Stimulated activated CD4-positive, alpha-beta T cell treated with anti-CD3 and anti-CD28 coated beads, Interleukin-4, amount 100 ng/mL, for 1 hour (primary cell): ENCODE results near the gene S100A2.
"Not testable (repeated sequence)": the region's sequence is repeated elsewhere in the genome, so short reads cannot be mapped to it uniquely, and the experiment has no call there.

Source experiments
- DNase-seq: peaks from one replicate; pipeline ENCODE4 v3.0.0-alpha.2; 2020

Gene S100A2

DNA sequence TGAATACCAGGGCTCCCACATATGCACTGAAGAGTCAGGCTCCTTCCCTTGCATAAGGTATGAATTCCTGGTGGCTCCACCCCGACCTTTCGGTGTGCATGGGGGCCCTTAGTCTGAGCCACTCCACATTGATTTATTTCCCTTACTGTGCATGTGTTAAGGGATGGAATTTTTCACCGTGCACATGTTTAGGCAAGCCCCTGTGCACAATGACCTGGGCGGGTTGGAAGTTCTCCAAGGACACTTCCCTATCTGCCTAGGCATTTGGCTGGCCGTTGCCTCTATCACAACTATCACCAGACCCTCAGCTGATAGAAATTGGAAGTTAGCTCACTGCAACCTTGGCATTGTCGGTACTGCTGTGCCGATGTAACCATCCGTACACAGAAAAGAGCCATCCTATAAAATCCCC is 39.5 kb downstream of the S100A2 start:
- DNase-seq: no peak

DNA sequence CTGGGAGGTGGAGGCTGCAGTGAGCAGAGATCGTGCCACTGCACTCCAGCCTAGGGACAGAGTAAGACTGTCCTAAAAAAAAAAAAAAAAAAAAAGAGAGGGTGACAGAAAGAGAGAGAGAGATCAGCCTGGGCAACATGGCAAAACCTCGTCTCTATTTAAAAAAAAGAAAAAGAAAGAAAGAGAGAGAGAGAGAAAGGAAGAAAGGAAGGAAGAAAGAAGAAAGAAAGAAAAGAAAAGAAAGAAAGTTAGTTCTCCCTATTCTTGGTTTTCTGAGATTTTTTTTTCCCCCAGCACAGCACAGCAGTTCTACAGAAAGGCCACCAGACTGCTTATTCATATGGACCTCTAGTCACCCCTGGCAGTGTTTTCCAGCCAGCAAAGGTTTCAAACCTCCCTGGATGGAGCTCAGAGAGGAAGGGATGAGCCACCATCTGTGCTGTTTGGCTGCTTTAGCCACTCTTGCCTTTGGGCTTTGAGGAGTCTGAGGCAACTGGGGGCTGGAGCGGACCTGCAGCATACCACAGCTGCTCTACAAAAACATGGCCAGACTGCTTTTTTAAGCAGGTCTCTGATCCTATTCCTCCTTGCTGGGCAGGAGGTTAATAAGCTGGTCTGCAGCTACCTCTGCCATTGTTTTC is 40.4 kb downstream of the S100A2 start:
- DNase-seq: no peak

DNA sequence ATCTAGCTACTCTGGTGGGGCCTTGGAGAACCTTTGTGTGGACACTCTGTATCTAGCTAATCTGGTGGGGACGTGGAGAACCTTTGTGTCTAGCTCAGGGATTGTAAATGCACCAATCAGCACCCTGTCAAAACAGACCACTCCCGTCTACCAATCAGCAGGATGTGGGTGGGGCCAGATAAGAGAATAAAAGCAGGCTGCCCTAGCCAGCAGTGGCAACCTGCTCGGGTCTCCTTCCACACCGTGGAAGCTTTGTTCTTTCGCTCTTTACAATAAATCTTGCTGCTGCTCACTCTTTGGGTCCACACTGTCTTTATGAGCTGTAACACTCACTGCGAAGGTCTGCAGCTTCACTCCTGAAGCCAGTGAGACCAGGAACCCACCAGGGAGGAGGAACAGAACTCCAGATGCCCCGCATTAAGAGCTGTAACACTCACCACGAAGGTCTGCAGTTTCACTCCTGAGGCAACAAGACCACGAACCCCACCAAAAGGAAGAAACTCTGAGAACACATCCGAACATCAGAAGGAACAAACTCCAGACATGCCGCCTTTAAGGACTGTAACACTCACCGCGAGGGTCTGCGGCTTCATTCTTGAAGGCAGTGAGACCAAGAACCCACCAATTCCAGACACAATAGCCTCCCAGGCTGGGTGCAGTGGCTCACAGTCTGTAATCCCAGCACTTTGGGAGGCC is 43.1 kb downstream of the S100A2 start:
- DNase-seq: not testable (repeated sequence)

DNA sequence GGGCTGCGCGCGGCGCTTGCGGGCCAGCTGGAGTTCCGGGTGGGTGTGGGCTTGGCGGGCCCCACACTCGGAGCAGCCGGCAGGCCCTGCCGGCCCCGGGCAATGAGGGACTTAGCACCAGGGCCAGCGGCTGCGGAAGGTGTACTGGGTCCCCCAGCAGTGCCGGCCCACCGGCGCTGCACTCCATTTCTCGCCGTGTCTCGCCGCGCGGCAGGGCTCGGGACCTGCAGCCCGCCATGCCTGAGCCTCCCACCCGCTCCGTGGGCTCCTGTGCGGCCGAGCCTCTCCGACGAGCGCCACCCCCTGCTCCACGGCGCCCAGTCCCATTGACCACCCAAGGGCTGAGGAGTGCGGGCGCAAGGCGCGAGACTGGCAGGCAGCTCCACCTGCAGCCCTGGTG is 43.8 kb downstream of the S100A2 start:
- not testable (repeated sequence) for DNase-seq

DNA sequence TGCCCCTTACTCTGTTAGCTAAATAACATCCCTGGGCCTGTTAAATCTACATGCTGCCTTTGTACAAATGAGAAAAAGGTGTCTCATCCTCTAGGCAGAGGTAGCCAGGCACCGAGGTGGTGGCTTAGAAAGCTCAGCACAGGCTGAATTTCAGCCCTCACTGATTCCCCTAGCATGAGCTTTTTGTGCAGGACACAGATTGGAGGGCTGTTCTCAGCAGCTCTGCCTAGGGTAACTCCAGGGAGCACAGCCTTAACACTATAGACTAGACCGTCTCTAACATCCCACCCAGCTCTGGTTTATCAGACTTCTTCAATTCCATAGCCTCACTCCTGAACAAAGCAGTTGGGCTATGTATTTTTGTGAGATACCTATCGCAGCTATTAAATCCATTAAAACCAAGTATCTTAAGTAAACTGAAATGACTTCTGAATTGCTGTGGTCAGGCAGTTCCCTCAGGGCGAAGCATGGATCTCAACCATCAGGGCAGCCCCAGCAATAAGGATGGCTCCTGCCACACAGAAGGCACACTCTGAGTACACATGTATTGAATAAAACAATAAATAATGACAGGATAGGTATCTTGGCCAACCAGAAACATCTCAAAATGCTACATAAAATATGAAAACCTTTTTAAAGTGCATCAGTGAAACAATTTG is 44.7 kb downstream of the S100A2 start:
- DNase-seq: no peak

DNA sequence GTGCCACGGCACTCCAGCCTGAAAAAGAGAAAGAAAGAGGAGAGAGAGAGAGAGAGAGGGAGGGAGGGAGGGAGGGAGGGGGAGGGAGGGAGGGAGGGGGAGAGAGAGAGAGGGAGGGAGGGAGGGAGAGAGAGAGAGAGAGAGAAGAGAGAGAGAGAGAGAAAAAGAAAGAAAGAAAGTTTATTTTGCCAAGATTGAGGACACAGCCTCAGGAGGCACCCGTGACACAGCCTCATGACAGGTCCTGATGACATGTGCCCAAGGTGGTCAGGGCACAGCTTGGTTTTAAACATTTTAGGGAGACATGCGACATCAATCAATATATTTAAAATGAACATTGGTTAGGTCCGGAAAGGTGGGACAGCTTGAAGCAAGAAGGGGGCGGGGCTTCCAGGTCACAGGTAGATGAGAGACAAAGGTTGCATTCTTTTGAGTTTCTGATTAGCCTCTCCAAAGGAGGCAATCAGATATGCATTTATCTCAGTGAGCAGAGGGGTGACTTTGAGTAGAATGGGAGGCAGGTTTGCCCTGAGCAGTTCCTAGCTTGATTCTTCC is 45.4 kb downstream of the S100A2 start:
- not testable (repeated sequence) for DNase-seq

DNA sequence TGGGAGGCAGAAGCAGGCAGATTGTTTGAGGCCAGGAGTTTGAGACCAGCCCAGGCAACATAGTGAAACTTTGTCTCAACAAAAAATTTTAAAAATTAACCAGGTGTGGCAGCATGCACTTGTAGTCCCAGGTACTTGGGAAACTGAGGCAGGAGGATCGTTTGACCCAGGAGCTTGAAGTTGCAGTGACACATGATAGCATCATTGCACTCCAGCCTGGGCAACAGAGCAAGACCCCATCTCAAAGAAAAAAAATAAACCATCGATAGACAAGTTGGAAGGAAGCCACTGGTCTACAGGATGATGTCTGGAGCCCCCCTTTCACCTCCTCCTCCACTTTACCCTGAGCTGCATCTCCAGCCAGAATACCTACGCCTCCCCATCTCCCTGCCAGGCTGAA is 46.4 kb downstream of the S100A2 start:
- DNase-seq: no peak

DNA sequence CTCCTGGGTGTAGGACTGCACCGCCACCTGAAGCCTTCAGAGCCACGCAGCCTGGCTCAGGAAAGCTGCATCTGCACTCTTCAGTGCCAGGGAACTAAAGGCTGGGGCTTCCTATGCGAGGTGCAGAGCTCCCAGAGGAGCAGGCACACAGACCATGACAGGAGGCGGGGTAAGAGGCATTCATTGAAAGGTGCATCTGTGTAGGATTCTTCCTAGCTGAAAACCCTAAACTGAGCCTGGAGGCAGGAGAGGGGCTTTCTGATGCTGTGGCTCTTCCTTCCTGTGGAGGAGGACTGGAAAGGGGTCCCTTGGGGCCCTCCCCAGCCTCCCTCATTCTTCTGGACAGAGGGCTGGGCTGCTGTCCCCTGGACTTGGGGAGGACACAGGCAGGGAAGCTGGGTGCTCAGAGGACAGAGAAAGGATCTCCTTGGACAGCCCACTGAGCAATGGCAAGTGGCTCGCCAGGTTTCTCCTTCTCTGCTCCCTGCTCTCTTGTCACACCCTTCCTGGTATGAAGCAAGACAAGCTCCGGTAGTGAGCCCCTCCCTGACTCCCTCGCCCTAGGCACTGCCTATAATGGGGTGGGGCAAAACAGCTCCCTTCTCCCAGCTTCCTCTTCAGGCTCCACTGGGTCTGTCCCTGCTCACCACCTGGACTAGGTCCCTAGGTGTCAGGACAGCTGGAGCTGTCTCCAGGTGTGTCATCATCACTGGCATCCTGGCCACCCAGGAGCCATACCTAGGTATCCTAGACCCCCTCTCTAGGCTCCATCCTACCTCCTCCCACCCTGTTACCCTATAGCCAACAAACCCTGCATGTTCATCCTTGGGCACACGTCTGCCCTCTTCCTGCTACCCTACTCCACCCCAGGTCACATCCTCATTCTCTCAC is 49.9 kb downstream of the S100A2 start:
- no peak for DNase-seq

DNA sequence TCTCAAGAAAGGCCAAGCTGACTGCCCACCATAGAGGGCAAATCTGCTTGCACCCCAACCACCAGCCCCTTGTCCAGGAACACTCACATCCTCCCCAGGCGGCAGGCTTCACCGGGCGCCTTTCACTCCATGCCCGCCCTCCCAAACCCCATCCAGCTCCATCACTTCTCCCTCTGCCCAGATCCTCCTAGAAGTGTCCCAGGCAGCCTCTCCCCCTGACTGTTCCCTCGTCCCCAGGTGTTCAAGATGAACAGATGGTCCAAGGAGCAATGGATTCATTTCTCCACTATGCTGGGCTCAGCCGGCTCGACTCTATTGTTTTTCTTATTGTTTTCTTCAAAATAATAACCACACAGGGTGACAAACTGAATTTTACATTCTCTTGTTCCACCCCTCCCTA is 52.0 kb downstream of the S100A2 start:
- DNase-seq: no peak

DNA sequence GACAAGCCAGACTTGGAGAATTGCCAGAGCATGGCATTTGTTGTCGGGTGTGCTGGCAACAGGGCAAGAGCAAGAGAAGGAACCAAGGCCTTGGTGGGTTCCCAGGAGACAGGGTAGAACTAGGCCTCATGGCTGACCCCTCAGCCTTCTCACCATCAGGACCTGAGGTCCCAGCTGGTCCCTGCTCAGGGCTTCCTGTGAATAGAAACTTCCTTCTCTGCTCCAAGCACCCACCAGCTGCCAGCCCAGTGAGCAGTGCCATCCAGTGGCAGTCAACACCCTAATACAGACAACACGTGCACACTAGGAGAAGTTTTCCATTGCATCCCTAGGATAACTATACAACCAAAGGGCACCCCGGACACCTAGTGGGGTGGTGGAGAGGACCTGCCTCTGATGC is 52.6 kb downstream of the S100A2 start:
- DNase-seq: no peak
